ENCODE measurements around the gene PRKAG2.

The PRKAG2 gene

DNA sequence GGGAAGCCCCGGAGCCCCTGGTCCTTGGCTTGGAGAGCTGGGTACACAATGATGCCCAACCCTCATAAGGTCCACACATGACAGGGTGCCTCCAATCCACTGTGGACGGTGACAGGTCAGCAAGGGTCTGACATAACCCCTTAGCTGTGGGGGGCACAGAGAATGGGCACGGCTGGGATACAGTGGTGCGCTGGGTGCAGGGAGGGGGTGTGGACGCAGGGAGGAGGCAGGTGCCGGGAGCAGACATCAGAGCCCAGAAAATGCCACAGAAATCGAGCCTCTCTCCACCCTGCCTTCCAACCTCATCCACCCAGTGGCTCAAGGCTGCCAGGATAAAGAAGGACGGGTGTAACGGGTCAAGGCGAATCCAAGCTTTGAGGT, 179.4 kb downstream of the PRKAG2 start:
- TF ChIP-seq, protein P1, sequence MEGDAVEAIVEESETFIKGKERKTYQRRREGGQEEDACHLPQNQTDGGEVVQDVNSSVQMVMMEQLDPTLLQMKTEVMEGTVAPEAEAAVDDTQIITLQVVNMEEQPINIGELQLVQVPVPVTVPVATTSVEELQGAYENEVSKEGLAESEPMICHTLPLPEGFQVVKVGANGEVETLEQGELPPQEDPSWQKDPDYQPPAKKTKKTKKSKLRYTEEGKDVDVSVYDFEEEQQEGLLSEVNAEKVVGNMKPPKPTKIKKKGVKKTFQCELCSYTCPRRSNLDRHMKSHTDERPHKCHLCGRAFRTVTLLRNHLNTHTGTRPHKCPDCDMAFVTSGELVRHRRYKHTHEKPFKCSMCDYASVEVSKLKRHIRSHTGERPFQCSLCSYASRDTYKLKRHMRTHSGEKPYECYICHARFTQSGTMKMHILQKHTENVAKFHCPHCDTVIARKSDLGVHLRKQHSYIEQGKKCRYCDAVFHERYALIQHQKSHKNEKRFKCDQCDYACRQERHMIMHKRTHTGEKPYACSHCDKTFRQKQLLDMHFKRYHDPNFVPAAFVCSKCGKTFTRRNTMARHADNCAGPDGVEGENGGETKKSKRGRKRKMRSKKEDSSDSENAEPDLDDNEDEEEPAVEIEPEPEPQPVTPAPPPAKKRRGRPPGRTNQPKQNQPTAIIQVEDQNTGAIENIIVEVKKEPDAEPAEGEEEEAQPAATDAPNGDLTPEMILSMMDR (IDR thresholded peaks at IDR 0.05; ENCODE audit: insufficient read depth, missing control alignments), result no peak
- no peak for FAIRE-seq
- no peak for DNase-seq (ENCODE audit: insufficient read length, low spot score)

DNA sequence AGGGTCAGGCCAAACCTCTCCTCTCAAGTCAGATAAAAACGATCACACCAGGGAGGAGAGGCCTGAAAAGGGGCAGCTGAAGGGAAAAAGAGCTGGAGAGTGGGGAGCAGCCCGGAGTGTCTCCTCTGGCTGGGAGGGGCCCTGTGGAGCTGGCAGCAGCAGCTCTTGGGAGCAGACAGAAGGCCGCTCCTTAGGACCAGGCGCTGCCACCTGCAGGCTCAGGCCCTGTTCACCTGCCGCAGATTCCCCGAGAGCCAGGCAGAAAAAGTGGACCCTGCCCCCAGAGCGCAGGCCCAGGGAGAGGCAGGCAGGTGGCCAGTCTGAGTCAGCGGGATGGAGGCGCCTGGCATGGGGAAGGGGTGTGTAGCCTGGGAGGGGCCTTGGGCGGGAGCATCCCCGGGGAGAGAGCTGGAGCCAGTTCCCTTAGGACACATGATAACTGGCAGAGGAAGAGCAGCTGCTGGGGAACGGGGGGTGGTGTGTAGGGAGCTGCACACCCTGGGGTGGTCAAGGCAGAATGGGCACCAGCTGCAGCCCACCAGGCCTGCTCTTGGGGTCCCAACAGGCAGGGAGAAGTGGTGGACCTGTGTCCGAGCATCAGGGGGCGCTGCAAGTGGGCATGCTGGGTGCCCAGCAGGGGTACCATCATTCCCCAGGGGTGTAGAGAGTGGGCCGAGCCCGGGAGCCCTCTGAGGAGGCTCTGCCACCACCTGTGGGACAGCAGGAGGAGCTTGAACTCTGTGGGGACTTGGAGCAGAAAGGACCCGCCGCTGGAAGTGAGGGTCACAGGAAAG, 180.0 kb downstream of the PRKAG2 start:
- TF ChIP-seq, protein P1 (IDR thresholded peaks at IDR 0.05; ENCODE audit: insufficient read depth, missing control alignments), result no peak
- FAIRE-seq (no peak), DNase-seq (ENCODE audit: insufficient read length, low spot score) (no peak)

GRCh38 chr7:151695951-151696541, 180.9 kb downstream of the PRKAG2 start:
- DNase-seq (ENCODE audit: insufficient read length, low spot score) (no peak), FAIRE-seq (no peak)
- TF ChIP-seq, protein P1 (IDR thresholded peaks at IDR 0.05; ENCODE audit: insufficient read depth, missing control alignments), result no peak

DNA sequence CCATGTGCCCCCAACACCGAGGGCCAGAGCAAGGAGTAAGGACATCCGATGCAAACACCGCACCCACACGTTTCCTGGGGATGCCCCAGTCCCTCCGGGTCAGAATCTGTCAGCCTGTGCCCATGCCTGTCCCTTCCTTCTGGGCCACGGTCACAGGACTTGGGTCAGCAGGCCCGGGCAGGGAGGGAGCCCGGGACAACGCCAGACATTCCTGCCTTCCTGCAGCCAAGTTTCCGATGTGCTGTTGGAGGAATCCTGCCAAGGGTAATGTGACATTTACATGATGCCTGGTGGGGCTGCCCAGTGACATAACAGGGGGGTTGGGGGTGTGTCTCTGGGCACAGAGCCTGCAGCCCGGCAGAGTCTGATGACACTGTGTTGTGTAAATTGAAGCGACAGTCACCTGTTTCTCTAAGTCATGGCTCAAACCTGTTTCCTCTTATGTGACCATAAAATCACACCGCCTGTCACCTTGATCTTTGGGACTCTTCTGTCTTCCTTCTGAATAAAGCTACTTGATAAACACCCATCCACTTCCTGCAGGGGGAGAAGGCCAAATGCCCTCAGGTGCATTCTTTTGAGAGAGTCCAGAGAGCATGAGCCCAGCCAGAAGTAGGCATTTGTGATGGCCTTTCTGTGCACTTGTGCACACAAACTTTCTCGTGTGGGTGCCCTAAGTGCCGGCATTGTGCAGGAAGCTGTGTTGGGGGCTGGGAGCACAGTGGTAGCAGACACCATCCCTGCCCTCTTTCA, 181.9 kb downstream of the PRKAG2 start:
- DNase-seq (ENCODE audit: insufficient read length, low spot score), result no peak

DNA sequence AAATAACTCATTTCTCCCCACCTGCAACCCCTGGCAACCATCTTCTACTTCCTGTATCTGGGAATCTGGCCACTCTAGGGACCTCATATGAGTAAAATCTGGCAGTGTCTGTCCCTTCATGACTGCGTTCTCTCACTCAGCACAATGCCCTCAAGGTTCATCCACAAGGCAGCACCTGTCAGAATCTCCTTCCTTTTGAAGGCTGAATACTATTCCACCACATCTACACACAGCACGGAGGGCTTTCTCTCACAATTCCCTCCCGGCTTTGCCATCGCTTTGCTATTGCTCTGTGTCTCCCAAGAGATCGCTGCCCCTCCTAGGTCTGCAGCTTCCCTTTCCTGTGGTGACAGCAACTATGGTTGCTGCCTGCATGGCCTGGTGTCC, 182.5 kb downstream of the PRKAG2 start:
- FAIRE-seq (no peak), DNase-seq (ENCODE audit: insufficient read length, low spot score) (no peak)
- TF ChIP-seq, protein P1 (IDR thresholded peaks at IDR 0.05; ENCODE audit: insufficient read depth, missing control alignments), result no peak

More for the DNA sequence above, 181.9 kb downstream of the PRKAG2 start:
- TF ChIP-seq, protein P1 (IDR thresholded peaks at IDR 0.05; ENCODE audit: insufficient read depth, missing control alignments), result no peak
- FAIRE-seq, result no peak

- no peak for FAIRE-seq
- TF ChIP-seq, protein P1 (IDR thresholded peaks at IDR 0.05; ENCODE audit: insufficient read depth, missing control alignments), result no peak
- no peak for DNase-seq (ENCODE audit: insufficient read length, low spot score)
Observed at GRCh38 chr7:151693140-151693539, 183.8 kb downstream of the PRKAG2 start.

All from D721Med (cell line).